GM18873 (cell line): ENCODE results near the gene TNS2.

ENCODE experiments used
- ATAC-seq: cut with Tn5 transposase; IDR thresholded peaks from one replicate; pipeline ENCODE4 v1.9.1; 2021; ENCODE audit warnings: mild to moderate bottlenecking, moderate library complexity, moderate number of reproducible peaks; ENCODE audit not compliant: unreplicated experiment, low FRiP score

The TNS2 gene

GRCh38 chr12:53044052-53044581 lies 5.7 kb upstream of the TNS2 start:
- no peak for ATAC-seq

GRCh38 chr12:53044896-53045695 lies 4.8 kb upstream of the TNS2 start:
- no peak for ATAC-seq

GRCh38 chr12:53045696-53046045 lies 4.2 kb upstream of the TNS2 start:
- no peak for ATAC-seq

- ATAC-seq, result no peak
Measured at GRCh38 chr12:53046655-53047220, 3.1 kb upstream of the TNS2 start.

- ATAC-seq, result no peak
Measured at GRCh38 chr12:53047221-53048032, 2.4 kb upstream of the TNS2 start.

- ATAC-seq, result no peak
Measured at GRCh38 chr12:53048033-53048779, 1.7 kb upstream of the TNS2 start.

GRCh38 chr12:53048780-53049401 lies 974 bp upstream of the TNS2 start:
- ATAC-seq, result no peak

- no peak for ATAC-seq
Measured at GRCh38 chr12:53050426-53051057, 677 bp downstream of the TNS2 start.

- no peak for ATAC-seq
Measured at GRCh38 chr12:53051058-53051880, 1.4 kb downstream of the TNS2 start.

- ATAC-seq, result no peak
Measured at GRCh38 chr12:53051881-53052412, 2.1 kb downstream of the TNS2 start.

- no peak for ATAC-seq
Measured at GRCh38 chr12:53052419-53053217, 2.8 kb downstream of the TNS2 start.

- no peak for ATAC-seq
Measured at GRCh38 chr12:53053218-53054111, 3.6 kb downstream of the TNS2 start.

- ATAC-seq, result peak; percentile 80
Measured at GRCh38 chr12:53054112-53054878, 4.4 kb downstream of the TNS2 start.

GRCh38 chr12:53055471-53056266 lies 5.8 kb downstream of the TNS2 start:
- ATAC-seq, result no peak

- ATAC-seq, result no peak
Measured at GRCh38 chr12:53056296-53056695, 6.4 kb downstream of the TNS2 start.
